Pulmonary artery endothelial cell (primary cell): Measurements from ENCODE around the gene ARCN1. TPM values are rescaled to one million over a fixed set of nuclear protein-coding genes. Genes with fewer than 3 reads are reported as not detected.

Source experiments
- DNase-seq: peaks from one replicate; pipeline ENCODE4 v3.0.0-alpha.2; 2011; ENCODE audit warnings: low read depth, low spot score
- total RNA-seq: library from RNA; depleted of rRNA; stranded (reverse); fragments of >200 nt; gene quantifications from 2 replicates; pipeline ENCODE4 v1.2.3, GENCODE V29; 2014

The ARCN1 gene
- total RNA-seq, 1 donor from 2014 or later = 130 TPM

- no peak for DNase-seq
Observed at GRCh38 chr11:118635642-118636041, 63.4 kb downstream of the ARCN1 start.

GRCh38 chr11:118636569-118637290, 64.5 kb downstream of the ARCN1 start:
- no peak for DNase-seq

- DNase-seq = no peak
Observed at GRCh38 chr11:118638726-118639125, 66.5 kb downstream of the ARCN1 start.

- DNase-seq = no peak
Observed at GRCh38 chr11:118639899-118640298, 67.7 kb downstream of the ARCN1 start.

- DNase-seq = no peak
Observed at GRCh38 chr11:118640332-118641154, 68.3 kb downstream of the ARCN1 start.

GRCh38 chr11:118641397-118642019, 69.3 kb downstream of the ARCN1 start:
- DNase-seq = no peak

- no peak for DNase-seq
Observed at GRCh38 chr11:118643142-118643994, 71.2 kb downstream of the ARCN1 start.

GRCh38 chr11:118643995-118644345, 71.8 kb downstream of the ARCN1 start:
- no peak for DNase-seq

GRCh38 chr11:118644496-118644895, 72.3 kb downstream of the ARCN1 start:
- no peak for DNase-seq

GRCh38 chr11:118645066-118645715, 73.0 kb downstream of the ARCN1 start:
- no peak for DNase-seq

GRCh38 chr11:118646393-118646792, 74.2 kb downstream of the ARCN1 start:
- no peak for DNase-seq

- DNase-seq = no peak
Observed at GRCh38 chr11:118648291-118648690, 76.1 kb downstream of the ARCN1 start.

- DNase-seq = no peak
Observed at GRCh38 chr11:118649941-118650340, 77.7 kb downstream of the ARCN1 start.

- DNase-seq = no peak
Observed at GRCh38 chr11:118650366-118650765, 78.2 kb downstream of the ARCN1 start.

GRCh38 chr11:118651820-118652219, 79.6 kb downstream of the ARCN1 start:
- DNase-seq = no peak

Other genes starting within 250 kb of the ARCN1 start
- gene CD3D, start 229.7 kb upstream of the ARCN1 start, total RNA-seq = not detected in 2 replicates
- not detected in 2 replicates for gene CD3G, start 228.1 kb upstream of the ARCN1 start, total RNA-seq
- gene UBE4A, start 212.8 kb upstream of the ARCN1 start, total RNA-seq = 29.9 and 38.4 TPM in 2 replicates
- 69.5 and 96.9 TPM in 2 replicates for gene ATP5MG, start 170.8 kb upstream of the ARCN1 start, total RNA-seq
- 20.0 and 29.7 TPM in 2 replicates for gene KMT2A, start 135.9 kb upstream of the ARCN1 start, total RNA-seq
- 0.40 and 1.3 TPM in 2 replicates for gene TTC36, start 44.9 kb upstream of the ARCN1 start, total RNA-seq
- gene TMEM25, start 41.2 kb upstream of the ARCN1 start, total RNA-seq = 17.7 and 18.7 TPM in 2 replicates
- gene IFT46, start 6.5 kb upstream of the ARCN1 start, total RNA-seq = 25.5 and 33.6 TPM in 2 replicates
- 67.0 and 79.3 TPM in 2 replicates for gene PHLDB1, start 35.2 kb downstream of the ARCN1 start, total RNA-seq
- gene TREH, start 107.2 kb downstream of the ARCN1 start, total RNA-seq = not detected in 2 replicates
- 127 and 174 TPM in 2 replicates for gene DDX6, start 218.8 kb downstream of the ARCN1 start, total RNA-seq